ENCODE results near the gene ATP4B. TPM values are rescaled to one million over a fixed set of nuclear protein-coding genes. Genes with fewer than 3 reads are reported as not detected.

ATP4B gene
- total RNA-seq, 2 experiments from 2014 or later: not detected

DNA sequence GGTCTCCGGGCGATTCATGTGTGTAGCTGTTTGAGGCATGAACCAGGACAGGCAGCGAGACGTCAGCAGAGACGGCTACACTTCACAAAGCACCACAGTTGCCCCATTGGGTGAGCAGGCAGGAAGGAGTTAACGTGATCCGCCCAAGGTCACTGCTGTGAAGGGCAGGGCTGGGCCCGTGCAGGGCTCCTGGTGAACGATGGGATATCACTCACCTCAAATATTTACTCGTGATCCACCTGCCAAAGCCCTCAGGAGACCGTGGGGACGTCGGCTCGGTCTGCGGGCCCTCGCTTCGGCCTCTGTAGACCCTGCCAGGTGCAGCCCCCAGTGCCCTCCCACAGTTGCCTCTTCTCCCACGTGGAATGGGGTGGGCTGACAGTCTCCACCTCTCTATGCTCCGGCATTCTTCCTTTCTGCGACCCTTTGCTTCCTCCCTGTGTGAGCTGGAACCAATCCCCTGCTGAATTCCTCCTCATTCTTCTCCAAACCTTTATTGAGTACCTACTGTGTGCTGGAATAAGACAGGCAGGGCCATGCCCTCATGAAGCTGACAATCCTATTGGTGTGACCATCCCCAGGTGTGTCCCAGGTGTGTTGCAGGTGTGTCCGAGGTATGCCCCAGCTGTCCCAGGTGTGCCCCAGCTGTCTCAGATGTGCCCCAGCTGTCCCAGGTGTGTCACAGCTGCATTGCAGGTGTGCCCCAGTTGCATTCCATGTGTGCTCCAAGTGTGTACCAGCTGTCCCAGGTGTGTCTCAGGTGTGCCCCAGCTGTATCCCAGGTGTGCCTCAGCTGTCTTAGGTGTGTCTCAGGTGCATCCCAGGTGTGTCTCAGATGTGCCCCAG is 7.0 kb upstream of the ATP4B start:
- H3K4me3 ChIP-seq (ENCODE audit: low read depth, low read length, poor library complexity, severe bottlenecking): no peak overlapping the region
- no peaks in the 10 kb centered on the region for H3K36me3 ChIP-seq (ENCODE audit: insufficient read depth, low read length)
- no peaks in the 10 kb centered on the region for H3K9me3 ChIP-seq (ENCODE audit: low read length)
- H3K4me1 ChIP-seq (ENCODE audit: insufficient read depth, low read length, poor library complexity, severe bottlenecking): no peaks in the 10 kb centered on the region
- TF ChIP-seq EZH2phosphoT487 (IDR thresholded peaks at IDR 0.05; ENCODE audit: borderline replicate concordance, low read depth, low read length): no peak
- TF ChIP-seq, protein P1, sequence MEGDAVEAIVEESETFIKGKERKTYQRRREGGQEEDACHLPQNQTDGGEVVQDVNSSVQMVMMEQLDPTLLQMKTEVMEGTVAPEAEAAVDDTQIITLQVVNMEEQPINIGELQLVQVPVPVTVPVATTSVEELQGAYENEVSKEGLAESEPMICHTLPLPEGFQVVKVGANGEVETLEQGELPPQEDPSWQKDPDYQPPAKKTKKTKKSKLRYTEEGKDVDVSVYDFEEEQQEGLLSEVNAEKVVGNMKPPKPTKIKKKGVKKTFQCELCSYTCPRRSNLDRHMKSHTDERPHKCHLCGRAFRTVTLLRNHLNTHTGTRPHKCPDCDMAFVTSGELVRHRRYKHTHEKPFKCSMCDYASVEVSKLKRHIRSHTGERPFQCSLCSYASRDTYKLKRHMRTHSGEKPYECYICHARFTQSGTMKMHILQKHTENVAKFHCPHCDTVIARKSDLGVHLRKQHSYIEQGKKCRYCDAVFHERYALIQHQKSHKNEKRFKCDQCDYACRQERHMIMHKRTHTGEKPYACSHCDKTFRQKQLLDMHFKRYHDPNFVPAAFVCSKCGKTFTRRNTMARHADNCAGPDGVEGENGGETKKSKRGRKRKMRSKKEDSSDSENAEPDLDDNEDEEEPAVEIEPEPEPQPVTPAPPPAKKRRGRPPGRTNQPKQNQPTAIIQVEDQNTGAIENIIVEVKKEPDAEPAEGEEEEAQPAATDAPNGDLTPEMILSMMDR (conservative IDR thresholded peaks at IDR 0.05; ENCODE audit: low read length): no peak
- no TSS peak for BruUV-seq (replicated peaks)
- H3K79me2 ChIP-seq (ENCODE audit: insufficient read depth, low read depth, low read length): no peaks in the 10 kb centered on the region
- no peak overlapping the region for H3K4me2 ChIP-seq (ENCODE audit: low read length)
- H4K20me1 ChIP-seq (ENCODE audit: insufficient read depth, low read length): no peaks in the 10 kb centered on the region
- no peak for DNase-seq (ENCODE audit: low spot score)
- no peak overlapping the region for H2AFZ ChIP-seq (ENCODE audit: low read length)
- POLR2A ChIA-PET: no interaction called here
- H3K27ac ChIP-seq (ENCODE audit: low read depth, low read length, poor library complexity, severe bottlenecking): no peak overlapping the region
- intact Hi-C loops (cut with micrococcal nuclease; ENCODE audit: unreplicated experiment): no loop called here
- CTCF ChIA-PET (ENCODE audit: unreplicated experiment): no interaction called here
- H3K9me2 ChIP-seq (ENCODE audit: insufficient read depth, low read length): no peaks in the 10 kb centered on the region

DNA sequence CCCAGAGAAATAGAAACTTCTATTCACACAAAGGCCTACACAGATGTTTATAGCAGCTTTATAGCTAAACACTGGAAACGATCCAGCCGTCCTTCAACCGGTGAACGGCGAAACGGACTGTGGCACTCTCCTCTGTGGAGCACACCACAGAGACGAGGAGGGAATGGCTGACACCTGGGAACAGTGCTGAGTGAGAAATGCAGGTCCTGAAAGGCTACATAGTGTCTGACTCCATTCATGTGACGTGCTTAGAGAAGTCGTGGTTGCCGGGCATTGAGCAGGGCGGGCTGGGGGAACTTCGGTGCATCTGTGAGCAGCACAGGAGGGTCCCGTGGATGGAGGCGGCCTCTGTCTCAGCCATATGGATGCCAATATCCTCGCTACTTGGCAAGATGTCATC is 5.9 kb upstream of the ATP4B start:
- BruUV-seq (replicated peaks): no TSS peak
- CTCF ChIA-PET (ENCODE audit: unreplicated experiment): no interaction called here
- H3K4me1 ChIP-seq (ENCODE audit: insufficient read depth, low read length, poor library complexity, severe bottlenecking): no peaks in the 10 kb centered on the region
- H3K4me3 ChIP-seq (ENCODE audit: low read depth, low read length, poor library complexity, severe bottlenecking): no peak overlapping the region
- POLR2A ChIA-PET: no interaction called here
- no peaks in the 10 kb centered on the region for H3K9me2 ChIP-seq (ENCODE audit: insufficient read depth, low read length)
- no peaks in the 10 kb centered on the region for H3K79me2 ChIP-seq (ENCODE audit: insufficient read depth, low read depth, low read length)
- no peaks in the 10 kb centered on the region for H3K9me3 ChIP-seq (ENCODE audit: low read length)
- no peak overlapping the region for H3K4me2 ChIP-seq (ENCODE audit: low read length)
- no peak for DNase-seq (ENCODE audit: low spot score)
- H3K36me3 ChIP-seq (ENCODE audit: insufficient read depth, low read length): no peaks in the 10 kb centered on the region
- H3K27ac ChIP-seq (ENCODE audit: low read depth, low read length, poor library complexity, severe bottlenecking): no peak overlapping the region
- no peak overlapping the region for H2AFZ ChIP-seq (ENCODE audit: low read length)
- no peaks in the 10 kb centered on the region for H4K20me1 ChIP-seq (ENCODE audit: insufficient read depth, low read length)
- intact Hi-C loops (cut with micrococcal nuclease; ENCODE audit: unreplicated experiment): no loop called here
- TF ChIP-seq EZH2phosphoT487 (IDR thresholded peaks at IDR 0.05; ENCODE audit: borderline replicate concordance, low read depth, low read length): no peak
- TF ChIP-seq, protein P1 (conservative IDR thresholded peaks at IDR 0.05; ENCODE audit: low read length): no peak

DNA sequence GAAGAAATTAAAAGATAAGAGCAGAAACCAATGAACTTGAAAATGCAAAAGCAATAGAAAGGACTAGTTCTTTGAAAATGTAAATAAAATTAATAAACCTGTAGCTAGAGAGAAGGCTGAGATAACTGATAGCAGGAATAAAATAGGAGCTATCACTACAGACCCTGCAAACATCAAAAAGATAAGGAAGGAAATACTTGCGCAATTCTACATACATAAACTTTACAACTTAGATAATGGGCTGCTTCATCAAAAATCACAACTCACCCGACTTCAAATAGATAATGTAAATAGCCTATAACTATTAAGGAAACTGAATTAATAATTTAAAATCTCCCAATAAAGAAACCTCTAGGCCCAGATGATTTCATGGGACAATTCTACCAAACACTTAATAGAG is 3.5 kb upstream of the ATP4B start:
- Histone ChIP-seq H4K20me1 (ENCODE audit: insufficient read depth, low read length) (no peaks in the 10 kb centered on the region), H3K9me3 (ENCODE audit: low read length) (no peaks in the 10 kb centered on the region), H3K4me2 (ENCODE audit: low read length) (no peak overlapping the region), H2AFZ (ENCODE audit: low read length) (no peak overlapping the region), H3K9me2 (ENCODE audit: insufficient read depth, low read length) (no peaks in the 10 kb centered on the region), H3K79me2 (ENCODE audit: insufficient read depth, low read depth, low read length) (no peaks in the 10 kb centered on the region), H3K36me3 (ENCODE audit: insufficient read depth, low read length) (no peaks in the 10 kb centered on the region), H3K4me3 (ENCODE audit: low read depth, low read length, poor library complexity, severe bottlenecking) (no peak overlapping the region), H3K27ac (ENCODE audit: low read depth, low read length, poor library complexity, severe bottlenecking) (no peak overlapping the region), H3K4me1 (ENCODE audit: insufficient read depth, low read length, poor library complexity, severe bottlenecking) (no peaks in the 10 kb centered on the region)
- ChIA-PET CTCF (ENCODE audit: unreplicated experiment) (no interaction called here), POLR2A (interaction anchor here (0.6 kb wide), 1 partner anchor 628 kb away, joined by 5 read pairs; no protein-coding TSS in a partner anchor)
- no peak for TF ChIP-seq EZH2phosphoT487 (IDR thresholded peaks at IDR 0.05; ENCODE audit: borderline replicate concordance, low read depth, low read length)
- TF ChIP-seq, protein P1 (conservative IDR thresholded peaks at IDR 0.05; ENCODE audit: low read length): no peak
- intact Hi-C loops (cut with micrococcal nuclease; ENCODE audit: unreplicated experiment): no loop called here
- no TSS peak for BruUV-seq (replicated peaks)
- no peak for DNase-seq (ENCODE audit: low spot score)
